IPS DF 6.9 (cell line): Measurements from ENCODE around the gene RBBP6.
"Not testable (repeated sequence)": the region's sequence is repeated elsewhere in the genome, so short reads cannot be mapped to it uniquely, and the experiment has no call there.

Source experiments
- DNase-seq: peaks from one replicate; pipeline ENCODE4 v3.0.0-alpha.2; 2013; ENCODE audit warnings: low read depth, low spot score
- H3K27ac ChIP-seq: one replicate; pipeline ENCODE4 v1.5.1; 2013; ENCODE audit warnings: low read length, control low read depth
- H3K27me3 ChIP-seq: 2 replicates; pipeline ENCODE4 v1.6.1; 2013; ENCODE audit warnings: mild to moderate bottlenecking, low read length; ENCODE audit not compliant: control insufficient read depth, insufficient read depth
- H3K36me3 ChIP-seq: 2 replicates; pipeline ENCODE4 v1.6.1; 2013; ENCODE audit warnings: low read length; ENCODE audit not compliant: control insufficient read depth, insufficient read depth
- H3K4me1 ChIP-seq: 2 replicates; pipeline ENCODE4 v1.6.1; 2013; ENCODE audit warnings: low read length; ENCODE audit not compliant: control insufficient read depth, insufficient read depth
- H3K4me3 ChIP-seq: 2 replicates; pipeline ENCODE4 v1.5.1; 2013; ENCODE audit warnings: mild to moderate bottlenecking, low read length
- H3K9me3 ChIP-seq: 2 replicates; pipeline ENCODE4 v1.6.1; 2013; ENCODE audit warnings: low read length, inconsistent platforms; ENCODE audit not compliant: control insufficient read depth, insufficient read depth
- WGBS: extraction: QIAGEN DNeasy Blood & Tissue Kit; methylation state at CpG from one replicate; pipeline ENCODE4 v1.1.7; 2013; ENCODE audit warnings: mixed read lengths, missing lambda C conversion rate; ENCODE audit not compliant: insufficient read length, insufficient coverage; 5-methylcytosine and 5-hydroxymethylcytosine counted together

The RBBP6 gene

GRCh38 chr16:24568392-24568791, 29.0 kb downstream of the RBBP6 start:
- Histone ChIP-seq H3K4me1 (no peaks in the 10 kb centered on the region), H3K27me3 (no peaks in the 10 kb centered on the region), H3K4me3 (no peak overlapping the region), H3K27ac (no peak overlapping the region), H3K9me3 (no peaks in the 10 kb centered on the region), H3K36me3 (peaks cover 32% of the 10 kb centered on the region)
- DNase-seq: no peak
- WGBS: no CpG with 5 or more reads among the region's 4 CpGs

GRCh38 chr16:24571096-24571495, 31.7 kb downstream of the RBBP6 start:
- WGBS: no CpG with 5 or more reads among the region's 6 CpGs
- Histone ChIP-seq H3K36me3 (peaks cover 22% of the 10 kb centered on the region), H3K27ac (no peak overlapping the region), H3K9me3 (no peaks in the 10 kb centered on the region), H3K4me3 (no peak overlapping the region), H3K27me3 (no peaks in the 10 kb centered on the region), H3K4me1 (no peaks in the 10 kb centered on the region)
- DNase-seq: no peak

- H3K27me3 ChIP-seq: no peaks in the 10 kb centered on the region
- H3K27ac ChIP-seq: no peak overlapping the region
- no CpG with 5 or more reads among the region's 2 CpGs for WGBS
- no peak for DNase-seq
- no peaks in the 10 kb centered on the region for H3K9me3 ChIP-seq
- H3K4me3 ChIP-seq: no peak overlapping the region
- H3K4me1 ChIP-seq: no peaks in the 10 kb centered on the region
- H3K36me3 ChIP-seq: peaks cover 21% of the 10 kb centered on the region
These were observed 32.7 kb downstream of the RBBP6 start for GRCh38 chr16:24572069-24572468.

GRCh38 chr16:24573141-24573540, 33.8 kb downstream of the RBBP6 start:
- no peak for DNase-seq
- no peak overlapping the region for H3K4me3 ChIP-seq
- peaks cover 18% of the 10 kb centered on the region; the same call in 1 of the 2 replicates for H3K36me3 ChIP-seq
- no CpG with 5 or more reads among the region's 6 CpGs for WGBS
- H3K27ac ChIP-seq: no peak overlapping the region
- H3K4me1 ChIP-seq: no peaks in the 10 kb centered on the region
- H3K27me3 ChIP-seq: no peaks in the 10 kb centered on the region
- no peaks in the 10 kb centered on the region for H3K9me3 ChIP-seq

- H3K9me3 ChIP-seq, H3K4me1 ChIP-seq, H3K27ac ChIP-seq, H3K36me3 ChIP-seq, DNase-seq, H3K27me3 ChIP-seq, H3K4me3 ChIP-seq: not testable (repeated sequence)
- WGBS: no CpG with 5 or more reads among the region's 66 CpGs
These were observed 35.4 kb downstream of the RBBP6 start for GRCh38 chr16:24574515-24575485.

GRCh38 chr16:24575791-24576190, 36.4 kb downstream of the RBBP6 start:
- not testable (repeated sequence) for DNase-seq, H3K4me1 ChIP-seq, H3K36me3 ChIP-seq, H3K27me3 ChIP-seq, H3K9me3 ChIP-seq, H3K4me3 ChIP-seq, H3K27ac ChIP-seq
- no CpG with 5 or more reads among the region's 4 CpGs for WGBS

GRCh38 chr16:24577167-24577566, 37.8 kb downstream of the RBBP6 start:
- WGBS: no CpG with 5 or more reads among the region's 11 CpGs
- Histone ChIP-seq H3K4me1 (no peaks in the 10 kb centered on the region), H3K4me3 (no peak overlapping the region), H3K36me3 (no peaks in the 10 kb centered on the region), H3K27ac (no peak overlapping the region), H3K27me3 (no peaks in the 10 kb centered on the region), H3K9me3 (no peaks in the 10 kb centered on the region)
- DNase-seq: no peak

- WGBS: no CpG with 5 or more reads among the region's 5 CpGs
- H3K9me3 ChIP-seq: no peaks in the 10 kb centered on the region
- no peak overlapping the region for H3K4me3 ChIP-seq
- H3K4me1 ChIP-seq: no peaks in the 10 kb centered on the region
- H3K36me3 ChIP-seq: no peaks in the 10 kb centered on the region
- no peaks in the 10 kb centered on the region for H3K27me3 ChIP-seq
- no peak for DNase-seq
- no peak overlapping the region for H3K27ac ChIP-seq
These were observed 41.3 kb downstream of the RBBP6 start for GRCh38 chr16:24580665-24581064.

- Histone ChIP-seq H3K27ac (no peak overlapping the region), H3K36me3 (no peaks in the 10 kb centered on the region), H3K9me3 (no peaks in the 10 kb centered on the region), H3K4me1 (no peaks in the 10 kb centered on the region), H3K27me3 (no peaks in the 10 kb centered on the region), H3K4me3 (no peak overlapping the region)
- no peak for DNase-seq
- WGBS: no CpG with 5 or more reads among the region's 5 CpGs
These were observed 44.1 kb downstream of the RBBP6 start for GRCh38 chr16:24583494-24583893.

- WGBS: no CpG with 5 or more reads among the region's 1 CpG
- no peaks in the 10 kb centered on the region for H3K9me3 ChIP-seq
- DNase-seq: no peak
- H3K36me3 ChIP-seq: no peaks in the 10 kb centered on the region
- H3K27ac ChIP-seq: no peak overlapping the region
- H3K27me3 ChIP-seq: no peaks in the 10 kb centered on the region
- no peaks in the 10 kb centered on the region for H3K4me1 ChIP-seq
- H3K4me3 ChIP-seq: no peak overlapping the region
These were observed 50.6 kb downstream of the RBBP6 start for GRCh38 chr16:24589997-24590396.
